HG03520 (cell line): ENCODE data around the gene SRGAP3.

Source experiments
- ATAC-seq: cut with Tn5 transposase; IDR thresholded peaks from one replicate; pipeline ENCODE4 v1.9.1; 2021; ENCODE audit warnings: mild to moderate bottlenecking, moderate library complexity; ENCODE audit not compliant: unreplicated experiment

SRGAP3 gene

GRCh38 chr3:9067352-9067975, 182.0 kb downstream of the SRGAP3 start:
- no peak for ATAC-seq

- no peak for ATAC-seq
These were observed 182.7 kb downstream of the SRGAP3 start for GRCh38 chr3:9066775-9067174.

- no peak for ATAC-seq
These were observed 183.3 kb downstream of the SRGAP3 start for GRCh38 chr3:9066141-9066540.

GRCh38 chr3:9064850-9065249, 184.6 kb downstream of the SRGAP3 start:
- ATAC-seq = no peak

GRCh38 chr3:9064251-9064650, 185.2 kb downstream of the SRGAP3 start:
- no peak for ATAC-seq

- ATAC-seq = no peak
These were observed 186.9 kb downstream of the SRGAP3 start for GRCh38 chr3:9062570-9062969.

GRCh38 chr3:9061634-9062033, 187.8 kb downstream of the SRGAP3 start:
- ATAC-seq = no peak

GRCh38 chr3:9059489-9060400, 189.7 kb downstream of the SRGAP3 start:
- no peak for ATAC-seq

GRCh38 chr3:9056581-9056980, 192.9 kb downstream of the SRGAP3 start:
- ATAC-seq = no peak

- ATAC-seq = no peak
These were observed 201.7 kb downstream of the SRGAP3 start for GRCh38 chr3:9047452-9048346.

- no peak for ATAC-seq
These were observed 204.1 kb downstream of the SRGAP3 start for GRCh38 chr3:9045371-9045770.

- no peak for ATAC-seq
These were observed 206.4 kb downstream of the SRGAP3 start for GRCh38 chr3:9043063-9043462.

- ATAC-seq = no peak
These were observed 207.8 kb downstream of the SRGAP3 start for GRCh38 chr3:9041626-9042025.

- ATAC-seq = no peak
These were observed 208.4 kb downstream of the SRGAP3 start for GRCh38 chr3:9040996-9041395.

GRCh38 chr3:9037144-9037711, 212.2 kb downstream of the SRGAP3 start:
- no peak for ATAC-seq

- no peak for ATAC-seq
These were observed 212.9 kb downstream of the SRGAP3 start for GRCh38 chr3:9036404-9037131.

GRCh38 chr3:9035961-9036360, 213.5 kb downstream of the SRGAP3 start:
- ATAC-seq = no peak

- no peak for ATAC-seq
These were observed 214.0 kb downstream of the SRGAP3 start for GRCh38 chr3:9035473-9035872.

GRCh38 chr3:9033867-9034266, 215.6 kb downstream of the SRGAP3 start:
- no peak for ATAC-seq

GRCh38 chr3:9032231-9032777, 217.1 kb downstream of the SRGAP3 start:
- ATAC-seq = no peak
